Astrocyte (in vitro differentiated cells and primary cell): Measurements from ENCODE around the gene LSP1. TPM values are rescaled to one million over a fixed set of nuclear protein-coding genes. Genes with fewer than 3 reads are reported as not detected.

Experiments
- DNase-seq: peaks from one replicate; pipeline ENCODE4 v3.0.0-alpha.2; 2010; ENCODE audit warnings: low read depth
- FAIRE-seq: peaks from 2 replicates; lab custom pipeline; 2011; peaks lifted over from hg19 to GRCh38; lab: Jason Lieb, UNC
- H2AFZ ChIP-seq: 2 replicates; pipeline ENCODE4 v1.6.0; 2012; ENCODE audit warnings: low read depth, low read length, inconsistent platforms
- H3K27ac ChIP-seq: 2 replicates; pipeline ENCODE4 v1.5.1; 2011; ENCODE audit warnings: low read depth, low read length, inconsistent platforms
- H3K27me3 ChIP-seq: 2 replicates; pipeline ENCODE4 v1.6.0; 2011; ENCODE audit warnings: low read length, inconsistent platforms; ENCODE audit not compliant: insufficient read depth
- H3K36me3 ChIP-seq: 2 replicates; pipeline ENCODE4 v1.5.1; 2011; ENCODE audit warnings: low read length, inconsistent platforms; ENCODE audit not compliant: insufficient read depth
- H3K4me1 ChIP-seq: 2 replicates; pipeline ENCODE4 v1.5.1; 2011; ENCODE audit warnings: low read length, inconsistent platforms; ENCODE audit not compliant: insufficient read depth
- H3K4me2 ChIP-seq: 2 replicates; pipeline ENCODE4 v1.6.0; 2012; ENCODE audit warnings: low read length, inconsistent platforms
- H3K4me3 ChIP-seq: 2 replicates; pipeline ENCODE4 v1.5.1; 2011; ENCODE audit warnings: low read depth, mild to moderate bottlenecking, low read length, inconsistent platforms; ENCODE audit not compliant: insufficient read depth
- H3K79me2 ChIP-seq: 2 replicates; pipeline ENCODE4 v1.6.0; 2012; ENCODE audit warnings: mild to moderate bottlenecking, low read length, inconsistent platforms; ENCODE audit not compliant: insufficient read depth
- H3K9ac ChIP-seq: 2 replicates; pipeline ENCODE4 v1.6.0; 2012; ENCODE audit warnings: mild to moderate bottlenecking, low read length, inconsistent platforms
- H3K9me3 ChIP-seq: 2 replicates; pipeline ENCODE4 v1.5.1; 2012; ENCODE audit warnings: low read depth, mild to moderate bottlenecking, low read length, inconsistent platforms; ENCODE audit not compliant: insufficient read depth
- H4K20me1 ChIP-seq: 2 replicates; pipeline ENCODE4 v1.6.0; 2012; ENCODE audit warnings: low read length, inconsistent platforms; ENCODE audit not compliant: insufficient read depth
- H3K27ac Mint-ChIP-seq: one replicate; pipeline ENCODE4 v1.8.0; 2021; ENCODE audit warnings: mild to moderate bottlenecking, mixed read lengths; ENCODE audit not compliant: unreplicated experiment
- H3K27me3 Mint-ChIP-seq: one replicate; pipeline ENCODE4 v1.8.0; 2021; ENCODE audit warnings: low read depth, mixed read lengths; ENCODE audit not compliant: unreplicated experiment
- H3K36me3 Mint-ChIP-seq: one replicate; pipeline ENCODE4 v1.8.0; 2021; ENCODE audit warnings: low read depth, mixed read lengths; ENCODE audit not compliant: unreplicated experiment
- H3K4me1 Mint-ChIP-seq: one replicate; pipeline ENCODE4 v1.8.0; 2021; ENCODE audit warnings: low read depth, mixed read lengths; ENCODE audit not compliant: unreplicated experiment
- H3K4me3 Mint-ChIP-seq: one replicate; pipeline ENCODE4 v1.8.0; 2021; ENCODE audit warnings: mild to moderate bottlenecking, moderate library complexity, mixed read lengths; ENCODE audit not compliant: unreplicated experiment
- H3K9me3 Mint-ChIP-seq: one replicate; pipeline ENCODE4 v1.8.0; 2021; ENCODE audit warnings: mild to moderate bottlenecking, mixed read lengths; ENCODE audit not compliant: unreplicated experiment
- EZH2 ChIP-seq: IDR thresholded peaks from 2 replicates; pipeline ENCODE4 v1.6.1; 2012; ENCODE audit warnings: mild to moderate bottlenecking, low read length, inconsistent platforms; ENCODE audit not compliant: insufficient read depth
- total RNA-seq: library from RNA; stranded (reverse); gene quantifications from 2 replicates; pipeline ENCODE4 v1.2.1, GENCODE V29; 2021
- TF ChIP-seq, protein P1 (sequence below): IDR thresholded peaks from 2 replicates; pipeline ENCODE4 v1.5.1; 2011; ENCODE audit warnings: low read depth, mild to moderate bottlenecking, inconsistent platforms, low read length, moderate library complexity; ENCODE audit not compliant: insufficient read depth

The LSP1 gene
- total RNA-seq, 1 donor from 2014 or later = 1.3 TPM

DNA sequence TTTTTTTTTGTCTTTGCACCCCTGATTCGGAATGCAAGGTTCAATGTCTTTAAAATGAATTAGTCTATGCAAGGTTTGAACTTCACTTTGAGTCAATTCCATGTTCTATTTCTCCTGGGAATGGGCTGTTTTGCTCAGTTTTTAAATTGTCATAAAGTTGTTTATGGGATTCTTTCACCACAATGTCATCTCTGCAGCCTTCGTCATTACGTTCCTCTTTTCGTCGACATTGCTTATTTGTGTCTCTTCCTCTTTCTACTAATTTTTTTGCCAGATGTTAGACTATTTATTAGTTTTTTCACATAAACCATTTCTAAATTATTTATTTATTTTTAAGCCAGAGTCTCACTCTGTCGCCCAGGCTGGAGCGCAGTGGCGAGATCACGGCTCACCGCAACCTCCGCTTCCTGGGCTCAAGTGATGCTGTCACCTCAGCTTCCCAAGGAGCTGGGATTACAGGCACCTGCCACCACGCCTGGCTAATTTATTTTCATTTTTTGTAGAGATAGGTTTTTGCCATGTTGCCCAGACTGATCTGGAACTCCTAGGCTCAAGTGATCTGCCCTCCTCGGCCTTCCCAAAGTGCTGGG is 59.5 kb downstream of the LSP1 start:
- H3K27ac ChIP-seq = no peak overlapping the region
- no peaks in the 10 kb centered on the region for H3K9me3 ChIP-seq
- no peaks in the 10 kb centered on the region for H3K79me2 ChIP-seq
- H3K4me1 Mint-ChIP-seq = peaks cover 5% of the 10 kb centered on the region
- H3K27ac Mint-ChIP-seq = no peak overlapping the region
- no peak for DNase-seq
- no peaks in the 10 kb centered on the region for H4K20me1 ChIP-seq
- peaks cover 14% of the 10 kb centered on the region for H3K27me3 Mint-ChIP-seq
- no peak overlapping the region for H3K4me3 Mint-ChIP-seq
- no peak overlapping the region for H3K4me3 ChIP-seq
- no peaks in the 10 kb centered on the region for H3K36me3 ChIP-seq
- no peaks in the 10 kb centered on the region for H3K9me3 Mint-ChIP-seq
- H3K9ac ChIP-seq = no peak overlapping the region
- no peak for TF ChIP-seq EZH2
- TF ChIP-seq, protein P1, sequence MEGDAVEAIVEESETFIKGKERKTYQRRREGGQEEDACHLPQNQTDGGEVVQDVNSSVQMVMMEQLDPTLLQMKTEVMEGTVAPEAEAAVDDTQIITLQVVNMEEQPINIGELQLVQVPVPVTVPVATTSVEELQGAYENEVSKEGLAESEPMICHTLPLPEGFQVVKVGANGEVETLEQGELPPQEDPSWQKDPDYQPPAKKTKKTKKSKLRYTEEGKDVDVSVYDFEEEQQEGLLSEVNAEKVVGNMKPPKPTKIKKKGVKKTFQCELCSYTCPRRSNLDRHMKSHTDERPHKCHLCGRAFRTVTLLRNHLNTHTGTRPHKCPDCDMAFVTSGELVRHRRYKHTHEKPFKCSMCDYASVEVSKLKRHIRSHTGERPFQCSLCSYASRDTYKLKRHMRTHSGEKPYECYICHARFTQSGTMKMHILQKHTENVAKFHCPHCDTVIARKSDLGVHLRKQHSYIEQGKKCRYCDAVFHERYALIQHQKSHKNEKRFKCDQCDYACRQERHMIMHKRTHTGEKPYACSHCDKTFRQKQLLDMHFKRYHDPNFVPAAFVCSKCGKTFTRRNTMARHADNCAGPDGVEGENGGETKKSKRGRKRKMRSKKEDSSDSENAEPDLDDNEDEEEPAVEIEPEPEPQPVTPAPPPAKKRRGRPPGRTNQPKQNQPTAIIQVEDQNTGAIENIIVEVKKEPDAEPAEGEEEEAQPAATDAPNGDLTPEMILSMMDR = no peak
- H3K4me2 ChIP-seq = no peak overlapping the region
- H3K36me3 Mint-ChIP-seq = no peaks in the 10 kb centered on the region
- no peaks in the 10 kb centered on the region for H3K4me1 ChIP-seq
- no peak overlapping the region for H2AFZ ChIP-seq
- peaks cover 8% of the 10 kb centered on the region for H3K27me3 ChIP-seq
- no peak for FAIRE-seq

DNA sequence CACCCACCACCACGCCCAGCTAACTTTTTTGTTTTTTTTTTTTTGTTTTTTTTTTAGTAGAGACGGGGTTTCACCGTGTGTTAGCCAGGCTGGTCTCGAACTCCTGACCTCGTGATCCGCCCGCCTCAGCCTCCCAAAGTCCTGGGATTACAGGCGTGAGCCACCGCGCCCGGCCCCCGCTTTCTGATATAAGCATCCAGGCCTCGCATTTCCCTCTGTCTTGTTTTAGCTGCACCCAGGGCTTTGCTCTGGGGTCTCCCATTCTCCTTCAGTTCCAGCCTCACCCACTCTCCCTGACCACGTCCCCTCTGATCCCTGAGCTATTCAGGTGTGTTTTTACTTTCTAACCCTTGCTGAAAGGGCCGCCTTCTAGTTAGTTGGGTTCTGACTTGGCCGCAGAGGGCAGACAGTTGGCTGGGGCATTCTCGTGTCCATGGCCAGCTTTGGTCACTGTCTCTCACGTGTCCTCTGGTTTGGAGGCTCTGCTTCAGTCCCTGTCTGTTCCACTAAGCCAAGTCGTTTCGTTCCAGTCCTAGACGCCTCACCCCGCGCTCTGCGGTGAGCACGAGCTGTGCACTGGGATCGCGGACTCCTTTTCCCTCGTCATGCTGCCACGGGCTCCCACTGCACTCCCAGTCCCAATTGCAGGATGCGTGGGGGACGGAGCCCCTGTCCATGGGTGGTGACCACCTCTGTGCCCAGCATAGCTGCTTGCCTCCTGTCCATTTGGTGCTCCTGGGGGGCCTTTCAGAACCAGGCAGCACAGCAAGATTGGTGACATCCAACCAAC is 60.6 kb downstream of the LSP1 start:
- H3K27me3 ChIP-seq = peaks cover 3% of the 10 kb centered on the region
- DNase-seq (no peak), FAIRE-seq (no peak)
- H3K4me2 ChIP-seq = no peak overlapping the region
- H3K27me3 Mint-ChIP-seq = peaks cover 10% of the 10 kb centered on the region
- TF ChIP-seq, protein P1 = no peak
- TF ChIP-seq EZH2 = no peak
- peaks cover 4% of the 10 kb centered on the region for H3K4me1 Mint-ChIP-seq
- H2AFZ ChIP-seq = no peak overlapping the region
- no peaks in the 10 kb centered on the region for H3K79me2 ChIP-seq
- H3K4me1 ChIP-seq = no peaks in the 10 kb centered on the region
- H3K36me3 Mint-ChIP-seq = no peaks in the 10 kb centered on the region
- H3K27ac ChIP-seq = no peak overlapping the region
- no peaks in the 10 kb centered on the region for H3K9me3 Mint-ChIP-seq
- H3K4me3 ChIP-seq = no peak overlapping the region
- H3K36me3 ChIP-seq = no peaks in the 10 kb centered on the region
- H3K9me3 ChIP-seq = no peaks in the 10 kb centered on the region
- no peaks in the 10 kb centered on the region for H4K20me1 ChIP-seq
- H3K9ac ChIP-seq = no peak overlapping the region
- no peak overlapping the region for H3K4me3 Mint-ChIP-seq
- no peak overlapping the region for H3K27ac Mint-ChIP-seq

DNA sequence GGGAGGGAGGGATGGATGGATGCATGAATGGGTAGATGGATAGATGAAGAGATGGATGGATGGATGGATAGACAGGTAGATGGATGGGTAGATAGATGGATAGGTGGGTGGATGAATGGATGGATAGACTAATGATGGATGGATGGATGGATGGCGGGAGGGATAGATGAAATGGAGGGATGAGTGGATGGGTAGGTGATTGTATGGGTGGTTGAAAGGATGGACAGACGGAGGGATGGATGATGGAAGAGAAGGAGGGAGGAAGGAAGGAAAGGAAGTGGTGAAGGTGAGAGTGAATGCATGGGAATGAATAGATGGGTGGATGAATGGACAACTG is 62.9 kb downstream of the LSP1 start:
- Histone ChIP-seq H3K4me2 (no peak overlapping the region), H3K79me2 (no peaks in the 10 kb centered on the region), H3K27me3 (no peaks in the 10 kb centered on the region), H3K27ac (no peak overlapping the region), H4K20me1 (no peaks in the 10 kb centered on the region), H3K36me3 (no peaks in the 10 kb centered on the region), H3K9me3 (no peaks in the 10 kb centered on the region), H3K4me1 (no peaks in the 10 kb centered on the region), H2AFZ (no peak overlapping the region), H3K9ac (no peak overlapping the region), H3K4me3 (no peak overlapping the region)
- H3K27ac Mint-ChIP-seq = no peak overlapping the region
- no peak for TF ChIP-seq EZH2
- TF ChIP-seq, protein P1 = no peak
- H3K4me1 Mint-ChIP-seq = no peaks in the 10 kb centered on the region
- H3K9me3 Mint-ChIP-seq = no peaks in the 10 kb centered on the region
- H3K27me3 Mint-ChIP-seq = peaks cover 10% of the 10 kb centered on the region
- no peak overlapping the region for H3K4me3 Mint-ChIP-seq
- no peaks in the 10 kb centered on the region for H3K36me3 Mint-ChIP-seq
- DNase-seq (no peak), FAIRE-seq (no peak)
